Neuronal stem cell (in vitro differentiated cells): Measurements from ENCODE around the gene GSTM1.

ENCODE experiments used
- DNase-seq: peaks from one replicate; pipeline ENCODE4 v3.0.0-alpha.2; 2013; ENCODE audit warnings: low spot score
- H2AFZ ChIP-seq: one replicate; pipeline ENCODE4 v1.6.1; 2013; ENCODE audit warnings: mild to moderate bottlenecking, low read length, inconsistent platforms
- H2AK5ac ChIP-seq: 2 replicates; pipeline ENCODE4 v1.6.1; 2013; ENCODE audit warnings: low read depth, mild to moderate bottlenecking, inconsistent platforms, low read length, moderate library complexity, mixed read lengths
- H2BK120ac ChIP-seq: 2 replicates; pipeline ENCODE4 v1.6.1; 2013; ENCODE audit warnings: low read depth, mild to moderate bottlenecking, inconsistent platforms, low read length, moderate library complexity, mixed read lengths
- H2BK12ac ChIP-seq: one replicate; pipeline ENCODE4 v1.6.1; 2013; ENCODE audit warnings: low read length, inconsistent platforms
- H2BK15ac ChIP-seq: 2 replicates; pipeline ENCODE4 v1.6.1; 2013; ENCODE audit warnings: mild to moderate bottlenecking, low read length, inconsistent platforms, mixed read lengths
- H2BK5ac ChIP-seq: one replicate; pipeline ENCODE4 v1.6.1; 2013; ENCODE audit warnings: inconsistent platforms, mild to moderate bottlenecking, low read length, moderate library complexity
- H3K14ac ChIP-seq: one replicate; pipeline ENCODE4 v1.6.1; 2013; ENCODE audit warnings: low read length, inconsistent platforms
- H3K18ac ChIP-seq: 2 replicates; pipeline ENCODE4 v1.6.1; 2013; ENCODE audit warnings: low read length, inconsistent platforms
- H3K23ac ChIP-seq: 2 replicates; pipeline ENCODE4 v1.6.1; 2013; ENCODE audit warnings: low read depth, mild to moderate bottlenecking, mixed read lengths, low read length, inconsistent platforms; ENCODE audit not compliant: poor library complexity
- H3K27ac ChIP-seq: replicated peaks from 3 replicates; pipeline ENCODE4 v1.5.1; 2013; ENCODE audit warnings: low read length, inconsistent platforms
- H3K27me3 ChIP-seq, 3 experiments: 2 replicates each; pipeline ENCODE4 v1.6.1; 2013; ENCODE audit warnings: low read length in 3 of 3, mild to moderate bottlenecking in 2 of 3, inconsistent platforms in 1 of 3, low read depth in 1 of 3, mixed read lengths in 1 of 3, moderate library complexity in 1 of 3; ENCODE audit not compliant: control insufficient read depth in 3 of 3, insufficient read depth in 3 of 3
- H3K36me3 ChIP-seq, 2 donors: replicated peaks in 1 of 2; 2 replicates each; pipeline ENCODE4 v1.6.1; 2013; ENCODE audit warnings: low read length in 2 of 2; ENCODE audit not compliant: control insufficient read depth in 2 of 2, insufficient read depth in 2 of 2
- H3K4ac ChIP-seq: 2 replicates; pipeline ENCODE4 v1.6.1; 2013; ENCODE audit warnings: inconsistent platforms, mild to moderate bottlenecking, low read length, moderate library complexity
- H3K4me1 ChIP-seq, 2 donors: 1 replicate in 1 of 2; 2 replicates in 1 of 2; pipeline ENCODE4 v1.6.1; 2013; ENCODE audit warnings: low read length in 2 of 2, low read depth in 1 of 2; ENCODE audit not compliant: control insufficient read depth in 2 of 2, insufficient read depth in 1 of 2
- H3K4me2 ChIP-seq: one replicate; pipeline ENCODE4 v1.6.1; 2013; ENCODE audit warnings: mild to moderate bottlenecking, low read length, inconsistent platforms; ENCODE audit not compliant: insufficient read depth, poor library complexity, severe bottlenecking
- H3K4me3 ChIP-seq, 2 donors: 2 replicates each; pipeline ENCODE4 v1.5.1; 2013; ENCODE audit warnings: low read length in 2 of 2, mild to moderate bottlenecking in 2 of 2, inconsistent platforms in 1 of 2, moderate library complexity in 1 of 2
- H3K79me1 ChIP-seq: one replicate; pipeline ENCODE4 v1.6.1; 2013; ENCODE audit warnings: low read depth, mild to moderate bottlenecking, inconsistent platforms, low read length, moderate library complexity
- H3K9ac ChIP-seq: one replicate; pipeline ENCODE4 v1.6.1; 2013; ENCODE audit warnings: mild to moderate bottlenecking, low read depth, low read length, inconsistent platforms; ENCODE audit not compliant: poor library complexity
- H3K9me3 ChIP-seq, 2 donors: replicated peaks in 1 of 2; 2 replicates each; pipeline versions ENCODE3 to v1.6.1; 2013; ENCODE audit warnings: low read length in 2 of 2, mild to moderate bottlenecking in 2 of 2, inconsistent platforms in 1 of 2, low read depth in 1 of 2, mixed read lengths in 1 of 2, moderate library complexity in 1 of 2; ENCODE audit not compliant: control insufficient read depth in 2 of 2, insufficient read depth in 1 of 2
- H4K8ac ChIP-seq: one replicate; pipeline ENCODE4 v1.6.1; 2013; ENCODE audit warnings: low read depth, mild to moderate bottlenecking, inconsistent platforms, low read length, moderate library complexity
- H4K91ac ChIP-seq: one replicate; pipeline ENCODE4 v1.6.1; 2013; ENCODE audit warnings: low read length, low read depth, mild to moderate bottlenecking, inconsistent platforms; ENCODE audit not compliant: poor library complexity
- WGBS, 2 donors: extraction: QIAGEN DNeasy Blood & Tissue Kit; methylation state at CpG; one replicate each; pipeline ENCODE4 v1.1.7; 2013; ENCODE audit warnings: missing lambda C conversion rate in 2 of 2, mixed read lengths in 1 of 2; ENCODE audit not compliant: insufficient read length in 2 of 2, insufficient replicate concordance in 1 of 2; ENCODE audit errors: extremely low coverage in 2 of 2; 5-methylcytosine and 5-hydroxymethylcytosine counted together

GSTM1 gene

DNA sequence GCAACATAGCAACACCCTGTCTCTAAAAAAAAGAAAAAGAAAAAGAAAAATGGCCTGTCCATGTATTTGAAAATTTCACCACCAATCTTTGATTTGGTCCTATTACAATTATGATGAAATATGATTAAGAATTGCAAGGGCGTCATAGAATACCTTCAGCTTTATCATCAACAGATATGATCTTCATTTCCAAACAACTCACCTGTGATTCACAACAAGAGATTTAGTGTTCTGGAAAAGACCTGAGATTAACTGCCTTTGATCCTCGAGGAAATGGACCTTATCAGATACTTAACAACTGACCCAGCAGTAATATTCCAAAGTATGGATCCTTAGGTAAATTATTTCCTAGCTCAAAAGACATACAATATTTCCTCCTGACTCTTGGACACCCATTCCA, 35.2 kb upstream of the GSTM1 start:
- peaks cover 0 to 17% (median 11%) of the 10 kb centered on the region in 3 experiments for H3K27me3 ChIP-seq
- no peak overlapping the region for H3K14ac ChIP-seq
- no peak overlapping the region for H2AFZ ChIP-seq
- no peaks in the 10 kb centered on the region for H3K9me3 ChIP-seq
- H3K4ac ChIP-seq: no peak overlapping the region
- H3K18ac ChIP-seq: no peak overlapping the region
- no peak overlapping the region for H3K9ac ChIP-seq
- no peak overlapping the region for H4K91ac ChIP-seq
- no peak overlapping the region for H4K8ac ChIP-seq
- no peak overlapping the region for H2BK120ac ChIP-seq
- H3K23ac ChIP-seq: no peak overlapping the region
- no peak overlapping the region for H2AK5ac ChIP-seq
- WGBS, 2 donors: no CpG with 5 or more reads among the region's 2 CpGs
- H2BK12ac ChIP-seq: no peak overlapping the region
- H3K4me3 ChIP-seq: no peak overlapping the region
- H3K27ac ChIP-seq: no peak overlapping the region
- H3K36me3 ChIP-seq: no peaks in the 10 kb centered on the region
- H2BK5ac ChIP-seq: no peak overlapping the region
- H3K4me1 ChIP-seq: peaks cover 3 to 5% of the 10 kb centered on the region in 2 donors
- H3K79me1 ChIP-seq: no peaks in the 10 kb centered on the region
- H3K4me2 ChIP-seq: no peak overlapping the region
- H2BK15ac ChIP-seq: no peak overlapping the region
- no peak for DNase-seq

DNA sequence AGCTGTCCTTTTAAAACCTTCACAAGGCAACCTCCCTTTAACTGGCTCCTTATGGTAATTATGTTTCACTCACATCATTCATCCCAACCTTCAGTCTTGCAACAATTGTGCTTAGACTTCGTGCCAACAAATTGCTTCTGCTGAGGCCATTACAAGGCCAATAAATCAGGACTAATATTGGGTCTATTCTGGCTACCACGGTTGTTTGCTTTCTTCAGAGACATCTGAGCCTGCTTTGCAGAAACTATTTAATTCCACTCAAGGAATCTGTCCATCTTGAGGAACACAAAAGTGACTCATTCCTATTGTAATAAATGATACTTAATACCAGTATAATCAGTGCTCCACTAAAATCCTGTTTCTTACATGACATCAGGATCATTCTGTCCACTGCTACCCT, 34.3 kb upstream of the GSTM1 start:
- no CpG with 5 or more reads among the region's 2 CpGs for WGBS, 2 donors
- no peak overlapping the region for H3K4ac ChIP-seq
- H4K91ac ChIP-seq: no peak overlapping the region
- no peak overlapping the region for H3K14ac ChIP-seq
- H2BK120ac ChIP-seq: no peak overlapping the region
- no peaks in the 10 kb centered on the region for H3K9me3 ChIP-seq
- no peak overlapping the region for H3K4me2 ChIP-seq
- H4K8ac ChIP-seq: no peak overlapping the region
- H3K18ac ChIP-seq: no peak overlapping the region
- no peak overlapping the region for H2BK12ac ChIP-seq
- H3K4me1 ChIP-seq: peaks cover 3 to 9% of the 10 kb centered on the region in 2 donors
- no peaks in the 10 kb centered on the region for H3K79me1 ChIP-seq
- peaks cover 0 to 17% (median 11%) of the 10 kb centered on the region in 3 experiments for H3K27me3 ChIP-seq
- no peak overlapping the region for H2AFZ ChIP-seq
- DNase-seq: no peak
- no peak overlapping the region for H2BK15ac ChIP-seq
- H2AK5ac ChIP-seq: no peak overlapping the region
- no peak overlapping the region for H2BK5ac ChIP-seq
- no peak overlapping the region for H3K4me3 ChIP-seq
- no peak overlapping the region for H3K23ac ChIP-seq
- no peak overlapping the region for H3K9ac ChIP-seq
- H3K27ac ChIP-seq: no peak overlapping the region
- no peaks in the 10 kb centered on the region for H3K36me3 ChIP-seq

DNA sequence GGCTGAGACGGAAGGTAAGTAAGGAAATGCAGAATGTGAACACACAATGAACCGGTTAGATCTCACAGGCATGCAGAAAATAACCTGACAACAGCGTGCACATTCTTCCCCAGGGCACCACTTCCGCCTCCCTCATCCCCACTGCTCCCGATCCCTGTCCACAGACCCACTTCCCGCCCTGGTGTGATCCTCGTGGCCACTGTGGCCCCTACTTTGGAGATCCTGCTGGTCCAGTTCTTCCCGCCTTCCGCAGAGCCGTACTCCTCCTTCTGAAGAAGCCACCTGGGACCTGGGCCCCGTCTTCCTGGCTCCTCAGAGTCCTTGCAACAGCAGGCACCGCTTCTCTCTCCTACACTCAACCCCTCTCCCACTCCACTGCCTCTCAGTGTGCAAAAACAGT, 33.1 kb upstream of the GSTM1 start:
- Histone ChIP-seq H3K9ac (no peak overlapping the region), H3K4me2 (no peak overlapping the region), H3K79me1 (no peaks in the 10 kb centered on the region), H2BK12ac (no peak overlapping the region), H3K4me1 (peaks cover 3 to 9% of the 10 kb centered on the region in 2 donors), H3K14ac (no peak overlapping the region), H3K23ac (no peak overlapping the region), H4K8ac (no peak overlapping the region), H3K27me3 (peaks cover 0 to 17% (median 11%) of the 10 kb centered on the region in 3 experiments), H3K9me3 (no peaks in the 10 kb centered on the region), H2BK5ac (no peak overlapping the region), H2BK120ac (no peak overlapping the region), H4K91ac (no peak overlapping the region), H2AK5ac (peak overlapping the region; percentile 79), H2AFZ (no peak overlapping the region), H3K27ac (no peak overlapping the region), H3K36me3 (peaks cover 0 to 8% of the 10 kb centered on the region in 2 donors), H2BK15ac (no peak overlapping the region), H3K4me3 (no peak overlapping the region), H3K18ac (peak overlapping the region; percentile 11), H3K4ac (peak overlapping the region; percentile 59)
- DNase-seq: no peak
- no CpG with 5 or more reads among the region's 12 CpGs for WGBS, 2 donors

DNA sequence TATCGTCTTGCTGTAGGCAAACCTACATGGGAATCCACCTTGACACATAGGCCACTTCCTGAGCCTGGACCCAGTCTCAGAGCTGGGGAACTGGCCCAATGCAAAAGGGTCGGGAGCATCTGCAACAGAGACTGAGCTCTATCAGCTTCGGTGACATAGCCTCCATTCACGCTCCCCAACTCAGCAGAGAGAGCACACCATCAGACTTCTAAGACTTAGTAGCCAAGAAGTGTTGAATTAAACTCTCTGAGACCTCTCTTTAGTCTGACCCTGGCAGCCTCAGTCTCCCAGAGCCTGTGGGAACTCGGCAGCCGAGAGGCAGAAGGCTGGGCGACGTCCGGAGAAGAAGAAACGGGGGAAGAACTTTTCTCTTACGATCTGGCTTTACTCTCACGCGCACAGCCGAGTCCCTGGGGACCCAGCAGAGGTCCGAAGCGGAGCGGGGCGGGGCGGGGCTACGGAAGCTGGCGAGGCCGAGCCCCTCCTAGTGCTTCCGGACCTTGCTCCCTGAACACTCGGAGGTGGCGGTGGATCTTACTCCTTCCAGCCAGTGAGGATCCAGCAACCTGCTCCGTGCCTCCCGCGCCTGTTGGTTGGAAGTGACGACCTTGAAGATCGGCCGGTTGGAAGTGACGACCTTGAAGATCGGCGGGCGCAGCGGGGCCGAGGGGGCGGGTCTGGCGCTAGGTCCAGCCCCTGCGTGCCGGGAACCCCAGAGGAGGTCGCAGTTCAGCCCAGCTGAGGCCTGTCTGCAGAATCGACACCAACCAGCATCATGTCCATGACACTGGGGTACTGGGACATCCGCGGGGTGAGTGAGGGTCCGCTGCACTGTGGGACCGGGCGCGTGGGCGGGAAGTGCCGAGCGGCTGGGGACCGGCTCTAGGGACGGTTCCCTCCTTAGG, 31.8 kb upstream of the GSTM1 start, which contains the start of gene GSTM4:
Gene GSTM4, plus strand, starts transcription at position 485 of the 905 bp plus-strand sequence. Its CDS starts 291 bp downstream, at position 776.
- Histone ChIP-seq H3K27me3 (peaks cover 0 to 13% (median 11%) of the 10 kb centered on the region in 3 experiments), H3K4me3 (peak within 1 kb of the TSS; percentile 83 to 94), H3K4ac (no peak within 1 kb of the TSS), H3K18ac (peak within 1 kb of the TSS; percentile 89), H2AK5ac (no peak within 1 kb of the TSS), H2BK12ac (no peak within 1 kb of the TSS), H3K36me3 (peaks cover 0 to 14% of the 10 kb centered on the region in 2 donors), H2BK5ac (peak within 1 kb of the TSS; percentile 72), H2BK15ac (no peak within 1 kb of the TSS), H2BK120ac (no peak within 1 kb of the TSS), H3K14ac (peak within 1 kb of the TSS; percentile 98), H3K27ac (no peak within 1 kb of the TSS), H4K8ac (no peak within 1 kb of the TSS), H3K79me1 (no peaks in the 10 kb centered on the region), H3K4me1 (peaks cover 3 to 9% of the 10 kb centered on the region in 2 donors), H3K9ac (peak within 1 kb of the TSS; percentile 85), H4K91ac (no peak within 1 kb of the TSS), H3K23ac (peak within 1 kb of the TSS; percentile 58), H3K4me2 (peak within 1 kb of the TSS; percentile 71), H2AFZ (peak within 1 kb of the TSS; percentile 99), H3K9me3 (no peaks in the 10 kb centered on the region)
- WGBS, 2 donors: no CpG with 5 or more reads among the region's 54 CpGs
- peak; percentile 68 for DNase-seq
